MM.1S (cell line): Measurements from ENCODE around the gene TGM3.

Source experiments
- EZH2 ChIP-seq: fragments of 300-600 bp; sonication (generic); optimal IDR thresholded peaks from 2 replicates; pipeline ENCODE3; 2017; ENCODE audit warnings: low read depth, mild to moderate bottlenecking, antibody characterized with exemption, low read length, mixed read lengths
- TF ChIP-seq, protein P1 (sequence below): fragments of 300-600 bp; sonication (generic); IDR thresholded peaks from 2 replicates; pipeline ENCODE4 v1.5.1; 2016; ENCODE audit warnings: antibody characterized with exemption, low read length, mixed read lengths

DNA sequence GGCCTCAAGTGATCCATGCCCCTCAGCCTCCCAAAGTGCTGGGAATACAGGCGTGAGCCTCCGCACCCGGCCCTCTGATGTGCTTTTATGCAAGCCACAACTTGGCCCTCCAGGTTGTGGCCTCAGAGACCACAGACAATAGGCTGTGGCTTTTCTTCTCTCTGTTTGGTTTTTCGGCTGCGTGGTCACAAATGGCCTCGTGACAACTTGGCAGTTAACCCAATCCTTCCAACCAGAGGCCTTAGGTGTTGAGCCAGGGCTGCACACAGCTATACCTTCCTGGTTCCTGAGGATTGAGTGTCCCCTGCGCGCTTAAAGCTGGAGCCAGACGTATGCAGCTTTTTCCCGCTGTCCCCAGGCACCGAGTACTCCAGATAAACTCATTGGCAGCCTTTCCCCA, 6.3 kb upstream of the TGM3 start:
- no peak for TF ChIP-seq EZH2
- TF ChIP-seq, protein P1, sequence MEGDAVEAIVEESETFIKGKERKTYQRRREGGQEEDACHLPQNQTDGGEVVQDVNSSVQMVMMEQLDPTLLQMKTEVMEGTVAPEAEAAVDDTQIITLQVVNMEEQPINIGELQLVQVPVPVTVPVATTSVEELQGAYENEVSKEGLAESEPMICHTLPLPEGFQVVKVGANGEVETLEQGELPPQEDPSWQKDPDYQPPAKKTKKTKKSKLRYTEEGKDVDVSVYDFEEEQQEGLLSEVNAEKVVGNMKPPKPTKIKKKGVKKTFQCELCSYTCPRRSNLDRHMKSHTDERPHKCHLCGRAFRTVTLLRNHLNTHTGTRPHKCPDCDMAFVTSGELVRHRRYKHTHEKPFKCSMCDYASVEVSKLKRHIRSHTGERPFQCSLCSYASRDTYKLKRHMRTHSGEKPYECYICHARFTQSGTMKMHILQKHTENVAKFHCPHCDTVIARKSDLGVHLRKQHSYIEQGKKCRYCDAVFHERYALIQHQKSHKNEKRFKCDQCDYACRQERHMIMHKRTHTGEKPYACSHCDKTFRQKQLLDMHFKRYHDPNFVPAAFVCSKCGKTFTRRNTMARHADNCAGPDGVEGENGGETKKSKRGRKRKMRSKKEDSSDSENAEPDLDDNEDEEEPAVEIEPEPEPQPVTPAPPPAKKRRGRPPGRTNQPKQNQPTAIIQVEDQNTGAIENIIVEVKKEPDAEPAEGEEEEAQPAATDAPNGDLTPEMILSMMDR = no peak
